Measurements from ENCODE around the gene MRAP.

DNA sequence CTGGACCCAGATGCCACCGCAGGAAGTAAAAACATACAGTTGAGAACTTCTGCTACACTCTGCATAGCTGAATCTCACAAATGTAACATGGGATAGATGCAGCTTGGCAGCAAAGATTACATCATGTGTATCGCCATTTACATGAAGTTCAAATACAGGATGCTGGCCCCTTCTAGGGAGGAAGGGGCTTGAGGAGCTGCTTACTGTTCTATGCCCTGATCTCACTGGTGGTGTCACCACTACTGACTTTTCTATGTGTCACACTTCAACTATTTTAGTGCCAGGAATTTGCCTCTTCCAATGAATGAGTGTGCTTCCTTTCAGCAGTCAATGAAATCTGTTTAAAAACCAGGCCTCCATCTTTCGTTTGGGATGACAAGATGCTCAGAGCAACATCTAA lies 31.1 kb downstream of the MRAP start:
- TF ChIP-seq CTCF (conservative IDR thresholded peaks at IDR 0.05) (no peak), EZH2 (IDR thresholded peaks at IDR 0.05; ENCODE audit: low read depth) (no peak)

Data from PC-9 (cell line).